NCI-H146 treated with DMSO at 0.1 percent for 48 hours (cell line): ENCODE measurements around the gene USP11.

ENCODE experiments used
- DNase-seq: peaks from one replicate; lab custom pipeline; 2025; ENCODE audit not compliant: unreplicated experiment; lab: John Stamatoyannopoulos, UW

Gene USP11

GRCh38 chrX:47202877-47203276 is 29.9 kb upstream of the USP11 start:
- no peak for DNase-seq

GRCh38 chrX:47204970-47205369 is 27.8 kb upstream of the USP11 start:
- DNase-seq, result no peak

DNA sequence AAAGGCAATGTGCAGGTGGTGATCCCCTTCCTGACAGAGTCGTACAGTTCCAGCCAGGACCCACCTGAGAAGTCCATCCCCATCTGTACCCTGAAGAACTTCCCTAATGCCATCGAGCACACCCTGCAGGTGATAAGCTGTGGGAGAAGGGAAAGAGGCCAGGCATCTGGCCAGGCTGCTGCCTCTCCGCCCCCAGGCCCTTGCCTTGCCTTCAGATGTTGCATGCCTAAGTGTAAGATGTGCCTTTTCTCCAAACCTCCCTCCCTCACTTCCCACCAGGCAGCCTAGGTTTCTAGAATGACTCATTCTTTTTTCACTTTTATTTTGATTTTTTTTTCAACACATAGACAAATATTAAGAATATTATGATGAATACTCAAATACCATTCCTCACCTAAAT is 26.5 kb upstream of the USP11 start:
- no peak for DNase-seq

- no peak for DNase-seq
Measured at GRCh38 chrX:47208108-47208507, 24.7 kb upstream of the USP11 start.

GRCh38 chrX:47209508-47210238 is 23.1 kb upstream of the USP11 start:
- no peak for DNase-seq

DNA sequence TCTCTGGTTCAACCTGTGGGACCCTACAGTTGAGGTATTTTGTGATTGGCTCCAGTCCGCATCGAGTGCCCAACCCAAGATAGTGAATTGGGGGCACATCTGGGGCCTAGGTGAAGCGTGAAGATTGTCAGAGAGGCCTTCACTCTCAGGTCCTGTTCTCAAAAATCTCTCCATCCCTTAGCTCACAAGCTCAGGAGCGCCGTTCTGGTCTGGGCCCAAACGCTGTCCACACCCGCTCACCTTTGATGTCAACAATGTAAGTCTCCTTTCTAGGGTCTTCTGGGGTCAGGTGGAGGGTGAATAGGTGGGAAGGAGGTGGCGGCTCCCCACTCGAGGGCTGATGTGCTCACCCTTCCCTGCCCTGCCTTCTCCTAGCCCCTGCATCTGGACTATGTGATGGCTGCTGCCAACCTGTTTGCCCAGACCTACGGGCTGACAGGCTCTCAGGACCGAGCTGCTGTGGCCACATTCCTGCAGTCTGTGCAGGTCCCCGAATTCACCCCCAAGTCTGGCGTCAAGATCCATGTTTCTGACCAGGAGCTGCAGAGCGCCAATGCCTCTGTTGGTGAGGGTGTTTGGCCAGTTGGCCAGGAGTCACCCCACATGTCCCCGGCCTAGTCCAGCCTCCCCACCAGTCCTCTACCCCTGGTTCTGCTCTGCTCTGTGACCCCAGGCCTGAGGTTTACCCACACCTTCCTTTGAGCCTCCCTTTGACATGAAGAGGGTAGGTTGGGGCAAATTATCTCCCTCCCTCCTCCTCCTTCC is 22.0 kb upstream of the USP11 start:
- no peak for DNase-seq

DNA sequence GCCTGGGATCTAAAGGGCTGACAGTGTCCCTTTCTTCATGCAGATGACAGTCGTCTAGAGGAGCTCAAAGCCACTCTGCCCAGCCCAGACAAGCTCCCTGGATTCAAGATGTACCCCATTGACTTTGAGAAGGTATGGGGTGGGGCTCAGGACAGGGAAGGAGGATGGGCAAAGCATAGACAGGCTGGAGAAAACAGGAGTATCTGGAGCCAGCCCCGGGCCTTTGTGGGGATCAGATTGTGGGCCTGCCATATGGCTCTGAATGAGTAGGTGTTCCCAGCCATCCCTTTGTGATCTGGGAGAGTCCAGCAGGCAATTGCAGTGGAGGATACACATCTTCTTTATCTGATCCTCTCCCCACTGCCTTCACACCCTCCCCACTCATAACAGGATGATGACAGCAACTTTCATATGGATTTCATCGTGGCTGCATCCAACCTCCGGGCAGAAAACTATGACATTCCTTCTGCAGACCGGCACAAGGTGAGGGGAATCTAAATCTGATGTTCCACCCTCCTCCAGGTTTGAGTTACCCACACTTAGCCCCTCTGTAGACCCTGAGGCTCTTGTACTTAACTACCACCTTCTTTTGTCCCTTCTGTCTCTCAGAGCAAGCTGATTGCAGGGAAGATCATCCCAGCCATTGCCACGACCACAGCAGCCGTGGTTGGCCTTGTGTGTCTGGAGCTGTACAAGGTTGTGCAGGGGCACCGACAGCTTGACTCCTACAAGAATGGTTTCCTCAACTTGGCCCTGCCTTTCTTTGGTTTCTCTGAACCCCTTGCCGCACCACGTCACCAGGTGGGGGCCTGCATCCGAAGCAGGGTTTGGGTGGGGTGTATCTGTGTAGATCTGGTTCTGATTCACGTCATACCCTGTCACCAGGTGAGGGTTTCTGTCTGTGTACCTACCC is 20.2 kb upstream of the USP11 start:
- DNase-seq, result no peak

GRCh38 chrX:47214435-47215077 is 18.3 kb upstream of the USP11 start:
- no peak for DNase-seq

- no peak for DNase-seq
Measured at GRCh38 chrX:47215291-47215900, 17.4 kb upstream of the USP11 start.

GRCh38 chrX:47216393-47216925 is 16.4 kb upstream of the USP11 start:
- no peak for DNase-seq

DNA sequence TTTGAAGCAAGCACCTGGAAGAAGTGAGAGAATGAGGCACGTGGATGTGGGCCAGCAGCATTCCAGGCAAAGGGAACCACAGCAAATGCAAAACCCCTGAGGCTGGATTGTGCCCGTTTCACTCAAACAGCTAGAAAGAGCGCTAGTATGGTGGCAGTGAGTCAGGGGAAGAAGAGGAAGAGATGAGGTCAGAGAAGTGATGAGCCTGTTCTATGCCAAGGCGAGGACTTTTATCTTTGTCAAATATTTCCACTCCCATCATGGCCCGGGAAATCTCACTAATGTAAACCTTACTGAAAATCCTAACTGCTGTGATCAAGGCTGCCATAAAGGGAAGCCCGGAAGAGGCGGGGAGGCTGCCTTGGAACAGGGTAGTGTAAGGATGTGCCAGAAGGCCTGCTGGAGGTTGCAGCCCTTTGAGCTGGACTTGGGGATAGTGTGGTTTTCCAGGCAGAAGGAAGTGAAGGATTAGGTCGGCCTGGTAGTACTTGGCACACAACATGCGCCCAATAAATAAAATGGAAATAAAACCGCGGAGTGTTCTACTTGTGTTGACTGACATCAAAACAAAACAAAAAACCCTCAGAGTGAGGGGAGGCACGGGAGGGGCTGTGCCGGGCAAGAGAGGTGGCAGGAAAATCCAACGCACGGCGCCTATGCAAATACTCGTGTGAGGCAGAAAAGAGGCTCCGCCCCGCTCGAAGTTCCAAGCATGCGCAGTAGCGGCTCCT is 15.5 kb upstream of the USP11 start:
- DNase-seq, result peak; percentile 16

- peak; percentile 97 for DNase-seq
Measured at GRCh38 chrX:47217852-47218279, 14.9 kb upstream of the USP11 start.

- peak; percentile 75 for DNase-seq
Measured at GRCh38 chrX:47218280-47218919, 14.4 kb upstream of the USP11 start, which contains the start of gene CDK16. CDK16 (plus strand) TSS chrX:47218681; CDS start chrX:47223558, 4,877 bp downstream.

- no peak for DNase-seq
Measured at GRCh38 chrX:47218920-47219815, 13.6 kb upstream of the USP11 start.

DNA sequence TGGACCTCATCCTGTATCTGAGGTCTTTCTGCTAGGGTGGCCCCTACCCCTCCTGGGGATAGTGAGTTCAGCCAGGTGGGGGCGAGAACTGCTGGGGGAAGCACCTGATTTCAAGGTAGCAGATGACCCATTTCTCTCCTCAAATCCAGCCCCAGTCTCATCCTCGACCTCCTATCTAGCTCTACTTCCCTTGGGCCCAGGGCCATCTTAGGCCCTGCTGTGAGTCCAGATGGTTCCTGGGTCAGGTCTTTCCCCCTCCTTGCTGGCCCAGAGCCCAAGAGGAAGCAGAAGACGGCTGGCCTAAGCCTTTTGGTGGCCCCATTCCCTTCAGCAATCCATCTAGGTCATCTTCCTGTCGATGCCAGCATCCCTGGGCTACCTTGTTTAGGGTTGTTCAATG is 11.1 kb upstream of the USP11 start:
- no peak for DNase-seq

DNA sequence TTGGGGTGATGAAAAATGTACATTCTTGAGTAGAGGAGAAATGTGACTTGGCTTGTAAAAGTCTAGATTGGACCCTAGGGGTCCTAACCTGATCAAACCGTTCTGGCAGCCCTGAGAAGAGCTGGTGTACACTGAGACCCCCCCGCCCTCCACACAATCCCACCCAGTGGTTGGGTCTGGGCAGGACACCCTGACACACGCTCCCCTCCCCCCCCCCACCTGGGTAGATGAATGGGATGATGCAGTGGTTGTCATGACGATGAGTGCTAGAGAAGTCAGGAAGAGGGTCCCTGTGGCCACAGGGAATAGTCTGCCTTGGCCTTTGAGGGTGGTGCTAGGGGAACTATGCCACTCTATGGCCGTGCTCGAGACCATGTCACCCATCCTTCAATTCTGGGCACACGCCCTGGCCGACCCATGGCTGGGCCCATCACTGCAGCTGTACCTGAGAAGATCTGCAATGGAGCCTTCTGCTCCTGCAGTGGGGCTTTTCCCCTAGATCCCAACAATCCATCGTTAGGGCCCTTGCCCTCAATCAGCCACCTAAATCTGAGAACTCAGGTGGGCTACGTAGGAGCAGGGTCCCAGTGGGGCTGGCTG is 10.0 kb upstream of the USP11 start:
- no peak for DNase-seq

DNA sequence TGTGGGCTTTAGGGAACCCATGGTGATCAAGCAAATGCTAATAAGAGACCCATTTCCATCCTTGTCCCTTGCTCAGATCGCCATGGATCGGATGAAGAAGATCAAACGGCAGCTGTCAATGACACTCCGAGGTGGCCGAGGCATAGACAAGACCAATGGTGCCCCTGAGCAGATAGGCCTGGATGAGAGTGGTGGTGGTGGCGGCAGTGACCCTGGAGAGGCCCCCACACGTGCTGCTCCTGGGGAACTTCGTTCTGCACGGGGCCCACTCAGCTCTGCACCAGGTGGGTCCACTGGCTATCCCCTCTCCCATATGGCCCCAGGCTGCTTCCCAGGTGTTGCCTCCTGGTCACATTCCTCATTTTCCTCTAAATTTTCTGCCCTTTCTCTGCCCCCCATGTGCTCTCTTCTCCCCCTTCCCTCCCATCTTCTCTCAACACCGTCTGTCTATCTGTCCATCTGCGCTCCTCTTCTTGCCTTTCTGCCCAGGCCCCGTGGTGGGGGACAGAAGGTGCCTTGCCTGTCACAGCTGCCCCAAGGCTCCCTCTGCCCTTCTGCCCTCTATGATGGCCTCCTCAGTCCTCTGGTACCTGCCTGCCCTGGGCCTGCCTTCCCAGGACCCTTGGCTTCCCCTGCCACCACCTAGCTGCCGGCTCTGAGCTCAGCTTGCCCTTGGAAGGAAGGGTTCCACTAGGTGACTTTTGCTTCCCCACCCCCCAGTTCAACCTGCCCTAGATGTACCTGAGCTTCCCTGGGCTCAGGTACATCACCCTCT is 9.1 kb upstream of the USP11 start:
- DNase-seq, result no peak
